Left lung (tissue), 10 donors: Measurements from ENCODE around the gene F9. TPM values are rescaled to one million over a fixed set of nuclear protein-coding genes. Genes with fewer than 3 reads are reported as not detected.
A peak's percentile ranks its signal among the peaks of the same experiment; 100 is the strongest.

Experiments used
- ATAC-seq: fragments of 200-7000 bp; cut with Tn5 transposase; one replicate; pipeline ENCODE4 v1.9.1; 2020; ENCODE audit warnings: moderate library complexity
- DNase-seq, 4 donors: peaks; one replicate each; pipeline ENCODE4 v3.0.0-alpha.2; 2013 to 2020
- H3K27ac ChIP-seq, 2 donors: fragments of 200-600 bp; sonication (generic) in 1 of 2; one replicate each; pipeline versions ENCODE4 v1.5.0 to v1.8.0; 2020 to 2021
- H3K27me3 ChIP-seq, 2 donors: fragments of 200-600 bp; sonication (generic) in 1 of 2; one replicate each; pipeline versions ENCODE4 v1.5.0 to v1.8.0; 2020 to 2021
- H3K36me3 ChIP-seq, 2 donors: fragments of 200-600 bp; sonication (generic) in 1 of 2; one replicate each; pipeline versions ENCODE4 v1.5.0 to v1.8.0; 2020 to 2021
- H3K4me1 ChIP-seq, 2 donors: fragments of 200-600 bp; one replicate each; pipeline ENCODE4 v1.8.0; 2021
- H3K4me3 ChIP-seq, 2 donors: fragments of 200-600 bp; sonication (generic) in 1 of 2; one replicate each; pipeline versions ENCODE4 v1.5.0 to v1.8.0; 2020 to 2021; ENCODE audit warnings: mild to moderate bottlenecking in 1 of 2
- H3K9me3 ChIP-seq, 2 donors: fragments of 200-600 bp; sonication (generic) in 1 of 2; one replicate each; pipeline versions ENCODE4 v1.5.0 to v1.8.0; 2020 to 2021
- intact Hi-C, 2 donors: fragments of 100-400 bp; cut with DNase I; formaldehyde crosslinking; loops; one replicate each; pipeline versions ENCODE4 v1.11.2 to v1.14.2; 2022
- polyA plus RNA-seq, 6 donors: library from polyadenylated mRNA; unstranded; fragments of 120-200 nt; gene quantifications; one replicate each; pipeline ENCODE4 v1.2.1, GENCODE V29; 2013; ENCODE audit not compliant: insufficient read length in 6 of 6
- total RNA-seq, 2 donors: library from RNA; stranded (reverse); fragmentation: NEBNext Ultra II Directional; extraction: Animal tissue kit (Norgen Biotek cat#: 25700); gene quantifications; one replicate each; pipeline ENCODE4 v1.2.1, GENCODE V29; 2021
- TF ChIP-seq, protein P1 (sequence below), 2 donors: fragments of 200-600 bp; sonication (generic) in 1 of 2; IDR thresholded peaks; one replicate each; pipeline versions ENCODE4 v1.5.0 to v1.8.0; 2021; ENCODE audit warnings: antibody characterized with exemption in 2 of 2
- donor health status: DM: no; HTN: yes; CAD: no.
- donor health status: DM: no; HTN: no; CAD: no.

Gene F9
- total and polyA plus RNA-seq, 8 donors = not detected

DNA sequence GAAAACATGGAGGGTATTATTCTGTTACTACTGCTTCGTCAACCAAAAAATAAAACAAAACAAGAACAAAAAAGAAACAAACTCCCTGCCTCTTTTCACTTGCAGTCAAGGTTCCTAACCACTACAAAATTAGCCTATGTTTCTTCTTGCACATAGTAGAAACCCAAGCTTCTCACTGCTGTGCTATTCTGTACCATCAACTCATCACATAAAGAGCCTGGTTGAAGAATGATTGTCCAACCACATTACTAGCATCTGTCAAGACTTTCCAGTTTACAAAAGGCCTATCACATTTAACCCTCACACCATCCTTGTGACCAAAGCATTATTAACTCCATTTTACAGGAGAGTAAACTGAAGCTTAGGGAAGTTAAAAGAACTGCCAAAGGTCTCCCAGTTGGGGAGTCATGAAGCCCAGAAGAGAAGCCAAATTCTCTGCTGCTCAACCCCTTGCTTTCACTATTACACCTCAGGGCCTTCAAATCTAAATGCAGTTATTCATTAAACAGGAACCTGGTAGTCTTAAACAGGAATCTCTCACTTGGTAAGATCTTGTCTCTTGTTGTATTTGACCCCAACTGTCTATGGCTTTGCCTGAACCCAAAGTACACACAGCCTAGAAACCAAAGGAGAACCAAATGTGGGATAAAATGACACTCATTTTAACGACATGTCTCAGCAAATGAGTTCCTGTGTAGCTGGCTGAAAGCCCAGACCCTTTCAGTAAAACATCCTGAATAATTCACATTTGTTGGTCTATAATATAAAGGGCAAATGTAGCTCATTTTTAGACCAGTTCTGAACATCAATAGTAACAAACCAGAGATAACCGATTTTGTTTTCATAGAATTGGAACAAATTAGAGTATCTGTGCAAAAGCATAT lies 8.6 kb downstream of the F9 start:
- Histone ChIP-seq H3K4me3 (no peak overlapping the region), H3K27ac (no peak overlapping the region), H3K9me3 (no peaks in the 10 kb centered on the region), H3K27me3 (no peaks in the 10 kb centered on the region), H3K4me1 (no peaks in the 10 kb centered on the region), H3K36me3 (no peaks in the 10 kb centered on the region)
- intact Hi-C loops = no loop called here
- TF ChIP-seq, protein P1, sequence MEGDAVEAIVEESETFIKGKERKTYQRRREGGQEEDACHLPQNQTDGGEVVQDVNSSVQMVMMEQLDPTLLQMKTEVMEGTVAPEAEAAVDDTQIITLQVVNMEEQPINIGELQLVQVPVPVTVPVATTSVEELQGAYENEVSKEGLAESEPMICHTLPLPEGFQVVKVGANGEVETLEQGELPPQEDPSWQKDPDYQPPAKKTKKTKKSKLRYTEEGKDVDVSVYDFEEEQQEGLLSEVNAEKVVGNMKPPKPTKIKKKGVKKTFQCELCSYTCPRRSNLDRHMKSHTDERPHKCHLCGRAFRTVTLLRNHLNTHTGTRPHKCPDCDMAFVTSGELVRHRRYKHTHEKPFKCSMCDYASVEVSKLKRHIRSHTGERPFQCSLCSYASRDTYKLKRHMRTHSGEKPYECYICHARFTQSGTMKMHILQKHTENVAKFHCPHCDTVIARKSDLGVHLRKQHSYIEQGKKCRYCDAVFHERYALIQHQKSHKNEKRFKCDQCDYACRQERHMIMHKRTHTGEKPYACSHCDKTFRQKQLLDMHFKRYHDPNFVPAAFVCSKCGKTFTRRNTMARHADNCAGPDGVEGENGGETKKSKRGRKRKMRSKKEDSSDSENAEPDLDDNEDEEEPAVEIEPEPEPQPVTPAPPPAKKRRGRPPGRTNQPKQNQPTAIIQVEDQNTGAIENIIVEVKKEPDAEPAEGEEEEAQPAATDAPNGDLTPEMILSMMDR (IDR thresholded peaks at IDR 0.05) = no peak
- peak in 1 of 4 donors; percentile 2 for DNase-seq
- ATAC-seq = no peak

GRCh38 chrX:139542652-139543051 lies 12.1 kb downstream of the F9 start:
- no peaks in the 10 kb centered on the region for H3K36me3 ChIP-seq
- no peak overlapping the region for H3K27ac ChIP-seq
- ATAC-seq = no peak
- no peak overlapping the region for H3K4me3 ChIP-seq
- DNase-seq = no peak
- no peaks in the 10 kb centered on the region for H3K4me1 ChIP-seq
- TF ChIP-seq, protein P1 (IDR thresholded peaks at IDR 0.05) = no peak
- intact Hi-C loops = no loop called here
- H3K27me3 ChIP-seq = no peaks in the 10 kb centered on the region
- H3K9me3 ChIP-seq = no peaks in the 10 kb centered on the region

GRCh38 chrX:139543920-139544319 lies 13.4 kb downstream of the F9 start:
- TF ChIP-seq, protein P1 (IDR thresholded peaks at IDR 0.05) = no peak
- no peaks in the 10 kb centered on the region for H3K36me3 ChIP-seq
- ATAC-seq (no peak), DNase-seq (no peak)
- no peaks in the 10 kb centered on the region for H3K27me3 ChIP-seq
- intact Hi-C loops = no loop called here
- H3K27ac ChIP-seq = no peak overlapping the region
- H3K4me3 ChIP-seq = no peak overlapping the region
- H3K4me1 ChIP-seq = no peaks in the 10 kb centered on the region
- H3K9me3 ChIP-seq = no peaks in the 10 kb centered on the region

DNA sequence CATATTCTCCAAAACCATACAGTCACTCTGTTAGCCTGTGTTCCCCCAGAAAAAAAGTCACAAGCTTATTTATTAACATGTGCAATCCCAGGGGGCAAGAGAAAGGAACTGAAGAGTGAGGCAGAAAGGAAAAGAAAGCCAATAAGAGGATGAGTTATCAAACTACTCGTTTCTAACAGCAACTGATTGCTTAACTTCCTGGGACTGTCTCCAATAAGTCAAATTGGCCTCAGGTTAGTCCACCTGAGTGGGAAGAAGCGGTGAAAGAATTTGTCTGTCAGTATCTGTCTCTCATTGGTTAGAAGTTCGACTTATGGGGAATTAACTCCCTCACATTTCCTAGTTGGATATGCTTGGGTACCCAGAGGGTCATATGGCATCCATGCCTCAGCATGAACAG lies 14.1 kb downstream of the F9 start:
- Histone ChIP-seq H3K27ac (no peak overlapping the region), H3K4me1 (no peaks in the 10 kb centered on the region), H3K9me3 (no peaks in the 10 kb centered on the region), H3K27me3 (no peaks in the 10 kb centered on the region), H3K36me3 (no peaks in the 10 kb centered on the region), H3K4me3 (no peak overlapping the region)
- intact Hi-C loops = no loop called here
- no peak for ATAC-seq
- TF ChIP-seq, protein P1 (IDR thresholded peaks at IDR 0.05) = no peak
- no peak for DNase-seq

DNA sequence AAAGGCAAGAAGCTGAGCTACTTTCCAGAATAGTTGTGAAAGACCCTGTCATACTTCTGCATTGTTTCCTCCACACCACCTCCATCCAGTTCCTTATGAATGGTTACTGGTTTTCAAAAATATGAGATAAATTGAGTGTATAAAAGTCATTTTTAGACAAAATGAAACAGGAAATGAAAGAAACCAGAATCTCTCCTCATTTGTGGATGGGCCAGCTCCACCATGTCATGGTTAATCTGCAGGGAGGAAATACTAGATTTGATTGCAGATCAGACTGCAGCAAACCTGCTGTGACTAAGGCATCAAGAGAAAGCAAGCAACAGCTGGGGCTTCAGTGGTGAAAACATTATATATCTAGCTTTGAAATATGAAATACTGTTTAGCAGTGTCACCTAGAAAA lies 23.8 kb downstream of the F9 start:
- no peak overlapping the region for H3K27ac ChIP-seq
- no peaks in the 10 kb centered on the region for H3K9me3 ChIP-seq
- TF ChIP-seq, protein P1 (IDR thresholded peaks at IDR 0.05) = no peak
- no peak for ATAC-seq
- intact Hi-C loops = no loop called here
- H3K4me3 ChIP-seq = no peak overlapping the region
- DNase-seq = no peak
- no peaks in the 10 kb centered on the region for H3K4me1 ChIP-seq
- no peaks in the 10 kb centered on the region for H3K36me3 ChIP-seq
- peaks cover 0 to 6% of the 10 kb centered on the region in 2 donors for H3K27me3 ChIP-seq
